NB4 (cell line): ENCODE results near the gene BIRC6.

Source experiments
- CTCF ChIP-seq: IDR thresholded peaks from one replicate; pipeline ENCODE4 v1.5.1; 2012; ENCODE audit warnings: low read depth, low read length
- POLR2A ChIP-seq: IDR thresholded peaks from 2 replicates; pipeline ENCODE4 v1.6.1; 2011; ENCODE audit warnings: mild to moderate bottlenecking; ENCODE audit not compliant: insufficient read length; ENCODE audit errors: extremely low read depth

GRCh38 chr2:32514946-32515345 lies 158.1 kb downstream of the BIRC6 start:
- TF ChIP-seq CTCF = no peak
- TF ChIP-seq POLR2A = no peak
